Measurements from ENCODE around the gene ATXN1.

ATXN1 gene

GRCh38 chr6:16656451-16656850, 104.8 kb downstream of the ATXN1 start:
- TF ChIP-seq, protein P1, sequence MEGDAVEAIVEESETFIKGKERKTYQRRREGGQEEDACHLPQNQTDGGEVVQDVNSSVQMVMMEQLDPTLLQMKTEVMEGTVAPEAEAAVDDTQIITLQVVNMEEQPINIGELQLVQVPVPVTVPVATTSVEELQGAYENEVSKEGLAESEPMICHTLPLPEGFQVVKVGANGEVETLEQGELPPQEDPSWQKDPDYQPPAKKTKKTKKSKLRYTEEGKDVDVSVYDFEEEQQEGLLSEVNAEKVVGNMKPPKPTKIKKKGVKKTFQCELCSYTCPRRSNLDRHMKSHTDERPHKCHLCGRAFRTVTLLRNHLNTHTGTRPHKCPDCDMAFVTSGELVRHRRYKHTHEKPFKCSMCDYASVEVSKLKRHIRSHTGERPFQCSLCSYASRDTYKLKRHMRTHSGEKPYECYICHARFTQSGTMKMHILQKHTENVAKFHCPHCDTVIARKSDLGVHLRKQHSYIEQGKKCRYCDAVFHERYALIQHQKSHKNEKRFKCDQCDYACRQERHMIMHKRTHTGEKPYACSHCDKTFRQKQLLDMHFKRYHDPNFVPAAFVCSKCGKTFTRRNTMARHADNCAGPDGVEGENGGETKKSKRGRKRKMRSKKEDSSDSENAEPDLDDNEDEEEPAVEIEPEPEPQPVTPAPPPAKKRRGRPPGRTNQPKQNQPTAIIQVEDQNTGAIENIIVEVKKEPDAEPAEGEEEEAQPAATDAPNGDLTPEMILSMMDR (IDR thresholded peaks at IDR 0.05; ENCODE audit: borderline replicate concordance, insufficient read depth, low read depth, low read length): no peak
- no peak overlapping the region for H3K4me3 ChIP-seq (ENCODE audit: low read depth, low read length)

- no peak overlapping the region for H3K4me3 ChIP-seq (ENCODE audit: low read depth, low read length)
- TF ChIP-seq, protein P1 (IDR thresholded peaks at IDR 0.05; ENCODE audit: borderline replicate concordance, insufficient read depth, low read depth, low read length): no peak
These were observed 106.6 kb downstream of the ATXN1 start for GRCh38 chr6:16654701-16655100.

DNA sequence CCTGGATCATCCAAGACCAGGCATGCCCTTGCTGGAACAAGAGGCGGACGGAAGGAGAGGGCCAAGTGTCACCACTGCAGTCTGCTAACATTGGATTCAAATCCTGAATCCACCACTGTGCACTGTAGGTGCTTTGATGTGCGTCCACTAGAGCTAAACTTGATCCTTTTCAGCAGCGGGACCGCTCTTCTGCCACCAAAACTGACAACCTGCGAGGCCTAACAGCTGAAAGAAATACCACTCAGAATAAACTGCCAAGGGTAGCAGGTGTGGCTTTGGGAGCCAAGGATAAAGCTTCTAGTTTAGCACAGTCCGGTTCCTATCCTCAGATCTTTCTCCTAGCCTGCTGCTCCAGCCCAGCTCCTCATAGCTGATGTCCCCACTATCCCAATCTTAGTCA, 108.0 kb downstream of the ATXN1 start:
- no peak overlapping the region for H3K4me3 ChIP-seq (ENCODE audit: low read depth, low read length)
- TF ChIP-seq, protein P1 (IDR thresholded peaks at IDR 0.05; ENCODE audit: borderline replicate concordance, insufficient read depth, low read depth, low read length): no peak

GRCh38 chr6:16651871-16652270, 109.4 kb downstream of the ATXN1 start:
- TF ChIP-seq, protein P1 (IDR thresholded peaks at IDR 0.05; ENCODE audit: borderline replicate concordance, insufficient read depth, low read depth, low read length): no peak
- no peak overlapping the region for H3K4me3 ChIP-seq (ENCODE audit: low read depth, low read length)

DNA sequence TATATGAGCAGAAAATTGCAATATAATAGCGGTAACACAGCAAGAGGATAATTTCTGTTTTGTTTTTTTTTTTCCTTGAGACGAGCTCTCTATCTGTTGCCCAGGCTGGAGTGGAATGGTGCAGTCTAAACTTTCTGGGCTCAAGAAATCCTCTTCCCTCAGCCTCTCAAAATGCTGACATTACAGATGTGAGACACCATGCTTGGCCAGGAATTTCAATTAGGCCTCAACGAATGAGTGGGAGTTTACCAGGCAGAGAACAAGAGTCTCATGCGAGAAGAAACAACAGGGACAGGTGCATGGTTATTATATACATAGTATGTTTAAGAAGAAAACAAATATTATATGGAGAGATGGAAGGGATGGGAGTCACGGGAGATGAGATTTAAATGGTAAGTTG, 111.4 kb downstream of the ATXN1 start:
- H3K4me3 ChIP-seq (ENCODE audit: low read depth, low read length): no peak overlapping the region
- TF ChIP-seq, protein P1 (IDR thresholded peaks at IDR 0.05; ENCODE audit: borderline replicate concordance, insufficient read depth, low read depth, low read length): no peak

DNA sequence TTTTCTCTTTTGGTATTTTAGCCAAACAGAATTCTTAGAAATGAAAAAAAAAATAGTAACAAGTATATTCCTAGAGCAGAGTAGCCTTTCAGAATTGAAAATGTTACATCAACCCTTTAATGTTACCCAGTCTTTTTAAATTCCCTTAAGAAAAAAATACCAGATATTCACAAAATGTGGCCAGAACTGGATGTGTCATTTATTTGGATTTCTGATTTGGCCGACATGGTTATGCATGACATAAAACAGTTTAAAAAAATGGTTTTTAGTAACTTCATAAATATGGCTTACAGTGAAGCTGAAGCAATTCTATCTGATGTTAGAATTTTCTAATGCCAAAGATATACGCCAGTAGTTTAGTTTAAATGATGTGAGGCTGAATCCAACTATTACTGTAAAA, 112.0 kb downstream of the ATXN1 start:
- TF ChIP-seq, protein P1 (IDR thresholded peaks at IDR 0.05; ENCODE audit: borderline replicate concordance, insufficient read depth, low read depth, low read length): no peak

GRCh38 chr6:16648003-16648402, 113.3 kb downstream of the ATXN1 start:
- TF ChIP-seq, protein P1 (IDR thresholded peaks at IDR 0.05; ENCODE audit: borderline replicate concordance, insufficient read depth, low read depth, low read length): no peak
- H3K4me3 ChIP-seq (ENCODE audit: low read depth, low read length): no peak overlapping the region

More for the DNA sequence above, 112.0 kb downstream of the ATXN1 start:
- no peak overlapping the region for H3K4me3 ChIP-seq (ENCODE audit: low read depth, low read length)

All from GM12875 (cell line).